ENCODE results near the gene CCNYL1. TPM values are rescaled to one million over a fixed set of nuclear protein-coding genes. Genes with fewer than 3 reads are reported as not detected.

CCNYL1 gene
- total RNA-seq, 4 donors from 2014 or later, result 3.3 to 10.1 (median 7.1) TPM

GRCh38 chr2:207787017-207787416 lies 75.6 kb downstream of the CCNYL1 start:
- TF ChIP-seq CTCF (IDR thresholded peaks at IDR 0.05 in 4 of 5, conservative IDR thresholded peaks at IDR 0.05 in 1 of 5) (no peak), POLR2A (IDR thresholded peaks at IDR 0.05) (no peak)
- Histone ChIP-seq H3K36me3 (no peaks in the 10 kb centered on the region), H3K9me3 (no peaks in the 10 kb centered on the region), H3K4me1 (no peaks in the 10 kb centered on the region), H3K27ac (no peak overlapping the region), H3K27me3 (no peaks in the 10 kb centered on the region), H3K4me3 (no peak overlapping the region)
- no peak for ATAC-seq
- in situ Hi-C loops (cut with MboI; ENCODE audit: low sequenced_read_pairs in 4 of 4), result no loop called here
- no peak for DNase-seq
- intact Hi-C loops (cut with DNase I; ENCODE audit: low total_unique reads), result no loop called here

- H3K4me1 ChIP-seq, result no peaks in the 10 kb centered on the region
- no peaks in the 10 kb centered on the region for H3K27me3 ChIP-seq
- DNase-seq (no peak), ATAC-seq (no peak)
- H3K9me3 ChIP-seq, result no peaks in the 10 kb centered on the region
- TF ChIP-seq POLR2A (IDR thresholded peaks at IDR 0.05) (no peak), CTCF (IDR thresholded peaks at IDR 0.05 in 4 of 5, conservative IDR thresholded peaks at IDR 0.05 in 1 of 5) (no peak)
- H3K36me3 ChIP-seq, result no peaks in the 10 kb centered on the region
- no peak overlapping the region for H3K4me3 ChIP-seq
- no peak overlapping the region for H3K27ac ChIP-seq
- intact Hi-C loops (cut with DNase I; ENCODE audit: low total_unique reads), result no loop called here
- in situ Hi-C loops (cut with MboI; ENCODE audit: low sequenced_read_pairs in 4 of 4), result no loop called here
Observed at GRCh38 chr2:207787800-207788199, 76.4 kb downstream of the CCNYL1 start.

GRCh38 chr2:207790898-207791297 lies 79.5 kb downstream of the CCNYL1 start:
- in situ Hi-C loops (cut with MboI; ENCODE audit: low sequenced_read_pairs in 4 of 4) (no loop called here), intact Hi-C loops (cut with DNase I; ENCODE audit: low total_unique reads) (no loop called here)
- Histone ChIP-seq H3K36me3 (no peaks in the 10 kb centered on the region), H3K4me1 (no peaks in the 10 kb centered on the region), H3K27me3 (no peaks in the 10 kb centered on the region), H3K4me3 (no peak overlapping the region), H3K9me3 (no peaks in the 10 kb centered on the region), H3K27ac (no peak overlapping the region)
- ATAC-seq (no peak), DNase-seq (no peak)
- TF ChIP-seq POLR2A (IDR thresholded peaks at IDR 0.05), result no peak
- TF ChIP-seq CTCF (IDR thresholded peaks at IDR 0.05 in 4 of 5, conservative IDR thresholded peaks at IDR 0.05 in 1 of 5), result no peak

GRCh38 chr2:207791579-207792243 lies 80.3 kb downstream of the CCNYL1 start:
- intact Hi-C loops (cut with DNase I; ENCODE audit: low total_unique reads), result no loop called here
- Histone ChIP-seq H3K36me3 (no peaks in the 10 kb centered on the region), H3K9me3 (no peaks in the 10 kb centered on the region), H3K27ac (no peak overlapping the region), H3K4me3 (no peak overlapping the region), H3K27me3 (no peaks in the 10 kb centered on the region), H3K4me1 (peaks cover 4 to 5% of the 10 kb centered on the region in 2 donors)
- ATAC-seq (no peak), DNase-seq (no peak)
- TF ChIP-seq POLR2A (IDR thresholded peaks at IDR 0.05) (no peak), CTCF (IDR thresholded peaks at IDR 0.05 in 4 of 5, conservative IDR thresholded peaks at IDR 0.05 in 1 of 5) (no peak)
- in situ Hi-C loops (cut with MboI; ENCODE audit: low sequenced_read_pairs in 4 of 4), result no loop called here
